Adrenal gland (tissue), 5 donors: Measurements from ENCODE around the gene GFOD1.

Experiments
- POLR2A ChIP-seq, 2 donors: fragments of 450-650 bp; IDR thresholded peaks; one replicate each; pipeline ENCODE4 v1.6.1; 2017; ENCODE audit warnings: antibody characterized with exemption in 2 of 2, mild to moderate bottlenecking in 2 of 2, moderate library complexity in 1 of 2
- TF ChIP-seq, protein P1 (sequence below), 6 experiments: fragments of 450-650 bp in 4 of 6; fragments of 200-600 bp in 2 of 6; sonication (generic) in 1 of 6; IDR thresholded peaks; 1 replicate in 5 of 6; 2 replicates in 1 of 6; pipeline versions ENCODE4 v1.5.1 to v1.8.0; 2016 to 2021; ENCODE audit warnings: antibody characterized with exemption in 6 of 6, mild to moderate bottlenecking in 2 of 6, moderate library complexity in 1 of 6
- donor health status: DM: no; HTN: no; CAD: no.

DNA sequence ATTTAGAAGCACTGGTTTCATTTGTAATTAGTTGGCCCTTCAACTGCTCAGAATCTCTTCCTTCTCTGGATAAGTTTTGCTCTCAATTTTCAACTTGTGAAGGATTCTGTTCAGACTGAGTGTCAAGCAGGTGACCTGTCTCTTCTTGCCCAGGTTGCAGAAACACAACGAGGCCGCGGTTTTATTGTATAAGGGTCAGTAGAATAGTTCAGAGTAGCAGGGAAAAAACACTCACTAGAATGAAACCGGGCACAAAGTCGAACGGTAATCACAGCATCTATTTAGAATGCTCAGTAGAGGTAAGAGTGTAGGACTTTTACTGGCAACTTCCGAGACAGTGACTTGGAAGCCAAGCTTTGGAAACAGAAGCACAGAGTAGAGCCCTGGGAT lies 17.9 kb upstream of the GFOD1 start:
- TF ChIP-seq, protein P1, sequence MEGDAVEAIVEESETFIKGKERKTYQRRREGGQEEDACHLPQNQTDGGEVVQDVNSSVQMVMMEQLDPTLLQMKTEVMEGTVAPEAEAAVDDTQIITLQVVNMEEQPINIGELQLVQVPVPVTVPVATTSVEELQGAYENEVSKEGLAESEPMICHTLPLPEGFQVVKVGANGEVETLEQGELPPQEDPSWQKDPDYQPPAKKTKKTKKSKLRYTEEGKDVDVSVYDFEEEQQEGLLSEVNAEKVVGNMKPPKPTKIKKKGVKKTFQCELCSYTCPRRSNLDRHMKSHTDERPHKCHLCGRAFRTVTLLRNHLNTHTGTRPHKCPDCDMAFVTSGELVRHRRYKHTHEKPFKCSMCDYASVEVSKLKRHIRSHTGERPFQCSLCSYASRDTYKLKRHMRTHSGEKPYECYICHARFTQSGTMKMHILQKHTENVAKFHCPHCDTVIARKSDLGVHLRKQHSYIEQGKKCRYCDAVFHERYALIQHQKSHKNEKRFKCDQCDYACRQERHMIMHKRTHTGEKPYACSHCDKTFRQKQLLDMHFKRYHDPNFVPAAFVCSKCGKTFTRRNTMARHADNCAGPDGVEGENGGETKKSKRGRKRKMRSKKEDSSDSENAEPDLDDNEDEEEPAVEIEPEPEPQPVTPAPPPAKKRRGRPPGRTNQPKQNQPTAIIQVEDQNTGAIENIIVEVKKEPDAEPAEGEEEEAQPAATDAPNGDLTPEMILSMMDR (IDR thresholded peaks at IDR 0.05): no peak
- TF ChIP-seq POLR2A (IDR thresholded peaks at IDR 0.05): no peak
